ENCODE measurements around the gene GNAL. TPM values are rescaled to one million over a fixed set of nuclear protein-coding genes. Genes with fewer than 3 reads are reported as not detected.

GNAL gene
- total RNA-seq, 1 experiment from 2014 or later: 0.13 TPM

GRCh38 chr18:11724781-11725180, 35.7 kb downstream of the GNAL start:
- no peak for DNase-seq (ENCODE audit: low spot score)

- no peak for DNase-seq (ENCODE audit: low spot score)
Measured at GRCh38 chr18:11726556-11726955, 37.5 kb downstream of the GNAL start.

GRCh38 chr18:11728249-11728648, 39.2 kb downstream of the GNAL start:
- peak; percentile 34 for DNase-seq (ENCODE audit: low spot score)

GRCh38 chr18:11729556-11729955, 40.5 kb downstream of the GNAL start:
- DNase-seq (ENCODE audit: low spot score): no peak

DNA sequence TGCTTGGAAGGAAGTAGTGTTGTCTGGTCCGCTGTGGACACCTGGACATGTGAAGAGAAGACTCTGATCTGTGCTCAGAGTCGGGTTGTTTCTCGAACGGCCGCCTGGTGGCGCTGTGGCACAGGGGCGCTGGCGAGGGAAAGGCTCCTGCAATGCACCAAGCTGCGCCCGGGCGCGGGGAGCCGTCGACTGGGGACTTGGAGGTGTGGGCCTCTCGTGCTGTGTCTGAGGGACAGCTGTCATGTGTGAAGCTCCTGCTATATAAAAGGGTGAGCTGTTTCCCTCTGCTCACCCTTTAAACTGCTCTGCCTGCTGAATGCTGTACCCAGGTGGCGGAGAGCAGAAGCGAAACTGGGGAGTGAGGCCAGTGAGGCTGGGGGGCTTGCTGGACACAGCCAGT, 44.0 kb downstream of the GNAL start:
- DNase-seq (ENCODE audit: low spot score): peak; percentile 82

DNA sequence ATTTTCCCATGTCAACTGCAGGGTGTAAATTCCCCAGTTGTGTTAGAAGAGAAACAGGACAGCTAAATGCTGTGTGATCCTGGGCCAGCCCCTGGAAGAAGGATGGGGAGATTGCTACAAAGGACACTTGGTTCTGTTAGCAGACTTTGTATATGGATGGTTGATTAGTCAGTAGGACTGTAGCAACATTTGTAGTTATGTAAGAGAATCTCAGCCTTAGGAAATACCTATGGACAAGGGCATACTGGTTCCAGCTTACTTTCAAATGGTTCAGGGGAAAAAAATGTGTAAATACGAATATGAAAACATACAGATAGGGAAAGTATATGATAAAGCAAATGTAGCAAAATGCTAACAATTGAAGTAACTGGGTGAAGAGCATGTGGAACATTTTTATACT, 47.6 kb downstream of the GNAL start:
- no peak for DNase-seq (ENCODE audit: low spot score)

- no peak for DNase-seq (ENCODE audit: low spot score)
Measured at GRCh38 chr18:11739893-11740292, 50.8 kb downstream of the GNAL start.

DNA sequence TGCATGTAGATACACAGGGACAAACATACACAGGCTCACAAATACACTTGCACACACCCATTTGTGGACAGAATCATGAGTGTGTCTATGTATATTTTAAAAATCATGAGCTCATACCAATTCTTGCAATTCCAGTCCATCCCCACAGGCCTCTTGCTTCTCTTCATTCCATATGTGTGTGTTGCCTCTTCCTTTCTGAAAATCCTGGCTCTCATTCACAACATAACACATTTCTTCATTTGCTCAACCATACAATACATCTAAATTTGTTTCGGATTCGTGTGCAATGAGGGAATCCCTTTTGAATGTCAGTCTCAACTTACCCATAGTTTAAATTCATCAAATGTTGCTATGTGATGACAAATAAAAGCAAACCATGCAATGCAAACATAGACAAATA, 51.4 kb downstream of the GNAL start:
- no peak for DNase-seq (ENCODE audit: low spot score)

DNA sequence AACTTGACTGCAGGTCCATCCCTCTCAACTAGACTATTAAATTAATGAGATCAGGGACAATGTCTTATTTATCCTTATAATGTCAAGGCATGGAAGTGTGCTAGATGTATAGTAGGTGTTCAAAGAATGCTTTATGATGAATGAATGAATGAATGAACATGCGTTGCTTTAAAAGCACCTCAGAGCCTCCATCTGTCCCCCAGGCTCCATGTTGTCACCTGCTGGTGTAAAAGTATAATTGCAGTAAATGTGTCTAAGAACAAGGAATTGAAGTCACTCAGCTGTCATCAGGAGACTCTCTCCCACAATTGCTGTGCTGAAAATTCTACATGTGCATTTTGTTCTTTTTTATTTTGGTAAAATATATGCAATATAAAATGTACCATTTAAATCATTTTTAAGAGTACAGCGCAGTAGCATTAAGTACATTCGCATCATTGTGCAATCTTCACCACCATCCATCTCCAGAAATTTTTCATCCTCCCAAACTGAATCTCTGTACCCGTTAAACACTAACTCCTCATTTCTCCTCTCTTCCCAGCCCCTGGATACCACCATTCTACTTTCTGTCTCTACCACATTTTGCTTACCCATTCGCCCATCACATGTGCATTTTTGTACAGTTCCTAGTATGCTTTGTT, 52.6 kb downstream of the GNAL start:
- DNase-seq (ENCODE audit: low spot score): peak; percentile 30

DNA sequence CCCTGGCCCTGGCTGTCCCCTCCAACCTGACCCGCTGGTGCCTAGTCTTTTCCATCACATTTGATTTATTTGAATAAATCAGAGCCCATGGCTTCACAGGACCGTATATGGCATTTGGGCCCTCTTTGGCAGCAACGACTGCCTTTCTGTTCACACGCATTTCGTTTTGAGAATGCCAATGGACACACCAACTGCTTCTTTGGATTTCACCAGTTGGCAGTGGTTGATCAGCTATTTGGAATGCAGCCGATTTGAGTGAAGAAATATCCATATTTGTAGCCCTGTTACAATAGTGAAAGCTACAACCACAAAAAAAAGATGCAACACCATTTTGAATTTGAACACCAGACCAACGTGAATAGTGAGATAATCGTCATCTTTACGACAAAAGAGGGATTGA, 56.5 kb downstream of the GNAL start:
- DNase-seq (ENCODE audit: low spot score): no peak

DNA sequence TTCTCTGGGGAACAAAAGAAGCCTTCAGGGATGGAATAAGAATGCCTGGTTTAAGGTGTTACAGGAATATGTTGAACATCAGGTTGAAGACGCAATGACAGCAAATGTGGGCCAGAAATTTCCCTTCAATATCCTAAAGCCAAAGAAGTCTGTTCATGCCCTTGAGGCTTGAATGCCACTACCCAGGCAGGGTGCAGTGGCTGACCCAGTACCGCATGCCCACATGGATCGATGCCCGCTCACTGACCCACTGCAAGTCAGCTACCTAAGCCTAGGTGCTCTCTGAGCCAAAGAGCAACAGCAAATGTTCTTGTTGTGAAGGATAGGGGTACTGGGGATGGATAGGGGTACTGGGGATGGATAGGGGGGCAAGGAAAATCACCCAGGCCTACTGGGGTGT, 58.2 kb downstream of the GNAL start:
- DNase-seq (ENCODE audit: low spot score): no peak

- DNase-seq (ENCODE audit: low spot score): no peak
Measured at GRCh38 chr18:11747731-11748130, 58.7 kb downstream of the GNAL start.

GRCh38 chr18:11749305-11749704, 60.2 kb downstream of the GNAL start:
- DNase-seq (ENCODE audit: low spot score): no peak

DNA sequence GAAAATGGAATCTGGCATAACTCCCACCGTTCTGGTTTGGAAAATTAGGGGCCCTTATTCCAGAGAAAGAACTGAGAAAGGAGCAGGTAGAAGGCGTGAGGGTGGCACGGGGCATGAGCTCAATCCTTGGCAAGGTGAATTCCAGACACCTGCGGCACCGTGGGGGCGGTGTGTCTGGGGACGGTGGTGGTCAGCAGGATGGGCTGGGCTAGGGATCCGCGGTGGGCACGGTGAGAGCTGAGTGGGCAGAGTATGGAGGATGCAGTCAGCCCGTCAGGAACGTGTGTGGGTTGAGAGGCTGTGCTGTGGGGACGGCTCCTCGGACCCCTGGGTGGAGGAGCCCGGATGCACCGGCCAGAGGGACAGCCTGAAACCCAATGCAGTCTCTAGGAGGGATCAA, 61.1 kb downstream of the GNAL start:
- no peak for DNase-seq (ENCODE audit: low spot score)

- DNase-seq (ENCODE audit: low spot score): no peak
Measured at GRCh38 chr18:11750581-11751310, 61.7 kb downstream of the GNAL start.

DNA sequence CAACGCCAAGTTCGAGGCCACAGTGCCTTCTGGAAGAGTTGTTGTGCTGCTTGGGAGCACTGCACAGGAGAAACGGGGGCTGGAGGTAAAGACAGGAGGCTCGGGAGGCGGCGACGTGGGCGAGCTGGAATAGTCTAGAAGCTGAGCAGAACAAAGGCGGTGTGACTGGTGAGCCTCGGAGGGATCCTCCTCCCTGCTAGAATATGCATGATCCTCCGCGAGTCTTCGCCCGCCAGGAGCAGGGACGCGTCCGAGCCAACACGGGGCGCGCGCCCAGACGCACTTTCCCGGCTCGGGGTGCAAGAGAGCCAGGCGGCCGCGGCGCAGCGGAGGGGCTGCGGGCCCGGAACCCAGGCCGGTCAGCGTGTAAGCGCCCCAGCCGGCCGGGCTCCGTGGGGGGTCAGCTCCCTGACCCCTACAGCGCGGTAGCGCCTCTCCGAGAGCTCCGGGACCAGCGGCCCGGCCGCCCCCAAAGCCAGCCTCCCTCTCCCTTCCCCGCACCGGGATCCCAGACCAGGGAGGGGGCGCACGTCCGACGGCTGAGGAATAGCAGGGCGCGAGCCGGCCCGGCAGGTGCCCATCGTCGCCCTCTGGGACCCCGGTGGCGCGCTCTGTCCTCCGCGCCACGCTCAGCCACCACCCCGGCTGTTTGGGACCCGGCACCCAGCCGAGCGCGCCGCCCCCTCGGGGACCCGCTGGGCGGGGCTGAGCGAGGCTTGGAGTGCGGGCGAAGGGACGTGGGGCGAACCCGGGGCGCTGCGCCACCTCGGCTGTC, 62.5 kb downstream of the GNAL start:
- DNase-seq (ENCODE audit: low spot score): no peak

GRCh38 chr18:11752116-11752911, 63.2 kb downstream of the GNAL start:
- no peak for DNase-seq (ENCODE audit: low spot score)

- DNase-seq (ENCODE audit: low spot score): no peak
Measured at GRCh38 chr18:11754979-11755378, 65.9 kb downstream of the GNAL start.

DNA sequence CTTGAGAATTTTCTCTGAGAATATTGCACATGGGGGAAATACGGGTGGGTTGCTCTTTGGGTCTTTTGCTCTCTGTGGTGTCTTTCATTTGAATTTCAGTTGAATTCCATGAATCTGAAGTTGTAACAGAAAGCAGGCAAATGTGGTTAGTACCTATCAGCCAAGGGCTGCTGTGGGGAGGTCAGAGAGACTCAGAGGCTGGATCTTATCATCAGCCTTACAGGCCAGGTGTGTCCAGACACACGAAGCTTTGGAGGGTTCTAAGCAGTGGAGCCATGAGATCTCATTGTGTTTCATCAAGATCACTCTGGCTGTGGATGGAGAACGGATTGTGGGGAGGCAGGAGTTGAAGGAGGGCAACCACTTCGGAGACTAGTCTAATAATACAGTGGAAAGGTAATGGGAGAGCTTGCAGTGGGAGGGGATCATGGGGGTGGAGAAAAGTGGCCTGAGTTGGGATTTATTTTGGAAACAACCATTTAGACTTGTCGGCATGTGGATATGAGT, 68.1 kb downstream of the GNAL start:
- DNase-seq (ENCODE audit: low spot score): no peak

DNA sequence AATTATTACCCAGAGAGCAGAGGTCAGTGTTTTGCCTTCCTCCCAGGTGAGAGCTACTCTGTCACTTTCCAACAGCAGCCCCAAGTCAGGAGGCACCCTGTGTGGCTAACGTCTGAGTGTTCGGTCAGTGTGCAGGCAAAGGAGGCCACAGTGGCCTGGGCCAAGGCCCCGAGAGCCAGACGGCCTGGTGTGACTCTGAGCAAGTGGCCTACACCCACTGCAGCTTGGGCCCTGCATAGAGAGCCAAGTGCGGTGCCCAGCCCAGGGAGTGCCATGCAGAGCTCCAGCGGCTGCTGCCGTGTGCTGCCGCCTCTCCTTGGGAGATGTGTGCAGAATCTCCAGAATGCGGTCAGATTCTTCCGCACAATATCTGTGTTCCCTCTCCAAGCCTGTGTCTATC, 70.4 kb downstream of the GNAL start:
- no peak for DNase-seq (ENCODE audit: low spot score)

DNA sequence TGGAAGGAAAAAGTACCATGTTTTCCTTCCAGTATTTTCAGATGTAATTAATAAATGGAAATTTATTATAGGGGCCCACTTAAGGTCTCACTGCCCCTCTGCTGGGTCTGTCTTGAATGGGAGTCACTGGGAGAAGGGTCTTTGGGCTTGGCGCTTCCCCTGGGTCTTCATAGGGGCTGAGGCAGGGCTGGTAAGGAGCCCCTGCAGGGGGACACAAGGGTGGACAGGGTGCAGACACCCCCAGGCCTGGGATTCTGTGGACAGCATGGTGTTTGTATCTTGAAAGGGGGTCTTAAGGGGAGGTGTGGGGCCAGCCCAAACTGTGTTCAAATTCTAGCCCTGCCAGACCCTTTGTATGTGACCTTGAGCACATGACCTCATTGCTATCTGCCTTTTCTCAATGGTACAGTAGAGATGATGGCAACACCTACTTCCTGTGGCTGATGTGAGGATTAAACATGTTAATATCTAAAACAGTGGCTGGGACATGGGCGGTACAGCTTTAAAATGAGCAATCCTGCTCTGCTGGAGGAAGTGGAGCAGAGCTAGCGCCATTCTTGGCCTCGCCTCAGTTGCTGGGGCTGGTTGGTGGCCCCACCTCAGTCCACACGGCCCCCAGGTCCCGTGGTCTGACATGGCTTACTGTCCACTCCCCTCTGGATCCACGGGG, 71.6 kb downstream of the GNAL start:
- no peak for DNase-seq (ENCODE audit: low spot score)
